HG03135 (cell line): ENCODE measurements around the gene DNAH14.

Source experiments
- ATAC-seq: cut with Tn5 transposase; IDR thresholded peaks from one replicate; pipeline ENCODE4 v1.9.1; 2021; ENCODE audit warnings: mild to moderate bottlenecking, moderate library complexity; ENCODE audit not compliant: unreplicated experiment

DNAH14 gene

GRCh38 chr1:225445639-225446594 is 516.4 kb downstream of the DNAH14 start:
- ATAC-seq = no peak

GRCh38 chr1:225446595-225446960 is 517.1 kb downstream of the DNAH14 start:
- no peak for ATAC-seq

GRCh38 chr1:225446981-225447615 is 517.6 kb downstream of the DNAH14 start:
- no peak for ATAC-seq

GRCh38 chr1:225447650-225448089 is 518.2 kb downstream of the DNAH14 start:
- no peak for ATAC-seq

- ATAC-seq = no peak
Measured at GRCh38 chr1:225448146-225448805, 518.8 kb downstream of the DNAH14 start.
